Endothelial cell of umbilical vein (primary cell): Measurements from ENCODE around the gene DCAF11. TPM values are rescaled to one million over a fixed set of nuclear protein-coding genes. Genes with fewer than 3 reads are reported as not detected.

Experiments
- BruUV-seq: library from RNA; stranded (reverse); fragments of 400-500 nt; replicated peaks from 2 replicates; lab custom pipeline; 2021; lab: Mats Ljungman, UMichigan
- CTCF ChIA-PET: fragments of 300-600, 350-600 bp; sonication (Branson Sonifier 250); formaldehyde crosslinking; loops from one replicate; lab custom pipeline; 2021; ENCODE audit warnings: antibody characterized with exemption, inconsistent platforms; lab: Charles Lee
- POLR2A ChIA-PET: fragments of 300-600, 350-600 bp; sonication (Branson Sonifier 250); formaldehyde crosslinking; loops from one replicate; lab custom pipeline; 2021; ENCODE audit warnings: antibody characterized with exemption, inconsistent platforms; lab: Charles Lee
- DNase-seq: peaks from one replicate; pipeline ENCODE4 v3.0.0-alpha.2; 2011; ENCODE audit warnings: low read depth, low spot score
- FAIRE-seq: peaks from 2 replicates; lab custom pipeline; 2011; peaks lifted over from hg19 to GRCh38; lab: Jason Lieb, UNC
- H2AFZ ChIP-seq: 2 replicates; pipeline ENCODE4 v1.6.0; 2012; ENCODE audit warnings: low read depth, low read length, control low read depth, inconsistent platforms
- H3K27ac ChIP-seq: 2 replicates; pipeline ENCODE4 v1.5.1; 2011; ENCODE audit warnings: low read depth, mild to moderate bottlenecking, control low read depth, low read length, moderate library complexity; ENCODE audit not compliant: insufficient read depth
- H3K27me3 ChIP-seq, 2 experiments: 2 replicates each; pipeline versions ENCODE4 v1.6.0 to v1.6.1; 2011; ENCODE audit warnings: low read length in 2 of 2, mixed read lengths in 1 of 2; ENCODE audit not compliant: control insufficient read depth in 2 of 2, insufficient read depth in 2 of 2
- H3K36me3 ChIP-seq, 2 experiments: 2 replicates in 1 of 2; 3 replicates in 1 of 2; pipeline ENCODE4 v1.5.1; 2011; ENCODE audit warnings: low read length in 2 of 2, mild to moderate bottlenecking in 1 of 2, moderate library complexity in 1 of 2; ENCODE audit not compliant: control insufficient read depth in 2 of 2, insufficient read depth in 2 of 2; ENCODE audit errors: extremely low read depth in 1 of 2
- H3K4me1 ChIP-seq: 3 replicates; pipeline ENCODE4 v1.5.1; 2011; ENCODE audit warnings: mild to moderate bottlenecking, low read length; ENCODE audit not compliant: control insufficient read depth, insufficient read depth; ENCODE audit errors: extremely low read depth
- H3K4me2 ChIP-seq: 2 replicates; pipeline ENCODE4 v1.6.1; 2011; ENCODE audit warnings: low read length, control low read depth, mixed read lengths; ENCODE audit not compliant: insufficient read depth
- H3K4me3 ChIP-seq, 3 experiments: fragments of 200-600 bp in 1 of 3; sonication (generic), shearing (Covaris generic) in 1 of 3; replicated peaks in 1 of 3; 2 replicates each; pipeline ENCODE4 v1.5.1; 2011 to 2016; ENCODE audit warnings: control low read depth in 3 of 3, low read length in 3 of 3, mild to moderate bottlenecking in 2 of 3, inconsistent platforms in 1 of 3, low read depth in 1 of 3, moderate library complexity in 1 of 3; ENCODE audit not compliant: insufficient read depth in 1 of 3
- H3K79me2 ChIP-seq: 2 replicates; pipeline ENCODE4 v1.6.0; 2012; ENCODE audit warnings: low read length, inconsistent platforms; ENCODE audit not compliant: control insufficient read depth, insufficient read depth
- H3K9ac ChIP-seq: replicated peaks from 2 replicates; pipeline ENCODE3; 2011; ENCODE audit warnings: low read length, control low read depth; ENCODE audit not compliant: insufficient read depth; ENCODE audit errors: extremely low read depth
- H3K9me1 ChIP-seq: replicated peaks from 3 replicates; pipeline ENCODE4 v1.6.0; 2011; ENCODE audit warnings: mild to moderate bottlenecking, low read length; ENCODE audit not compliant: control insufficient read depth, insufficient read depth; ENCODE audit errors: extremely low read depth
- H3K9me3 ChIP-seq: replicated peaks from 2 replicates; pipeline ENCODE4 v1.5.1; 2012; ENCODE audit warnings: low read length, inconsistent platforms; ENCODE audit not compliant: control insufficient read depth, insufficient read depth
- H4K20me1 ChIP-seq: replicated peaks from 2 replicates; pipeline ENCODE3; 2011; ENCODE audit warnings: mild to moderate bottlenecking, low read length; ENCODE audit not compliant: control insufficient read depth, insufficient read depth; ENCODE audit errors: extremely low read depth
- EZH2 ChIP-seq: IDR thresholded peaks from 2 replicates; pipeline ENCODE4 v1.6.1; 2012; ENCODE audit warnings: borderline replicate concordance, low read depth, mild to moderate bottlenecking, moderate library complexity, low read length, inconsistent platforms; ENCODE audit not compliant: severe bottlenecking
- FOS ChIP-seq: IDR thresholded peaks from 2 replicates; pipeline ENCODE4 v1.6.1; 2011; ENCODE audit warnings: mild to moderate bottlenecking, low read length, moderate library complexity, borderline replicate concordance; ENCODE audit not compliant: insufficient read depth
- GATA2 ChIP-seq: IDR thresholded peaks from 2 replicates; pipeline ENCODE4 v1.7.0; 2011; ENCODE audit warnings: low read depth, mild to moderate bottlenecking, moderate library complexity, mixed read lengths, low read length; ENCODE audit not compliant: insufficient read length, insufficient read depth
- JUN ChIP-seq: IDR thresholded peaks from 2 replicates; pipeline ENCODE4 v1.6.1; 2011; ENCODE audit warnings: borderline replicate concordance, low read depth; ENCODE audit not compliant: insufficient read length, insufficient read depth
- MYC ChIP-seq: IDR thresholded peaks from one replicate; pipeline ENCODE4 v1.6.1; 2011; ENCODE audit warnings: mild to moderate bottlenecking, low read depth, low read length
- POLR2A ChIP-seq: IDR thresholded peaks from 2 replicates; pipeline ENCODE4 v1.6.1; 2012; ENCODE audit warnings: low read depth, mild to moderate bottlenecking, control low read depth, low read length
- POLR2AphosphoS5 ChIP-seq: IDR thresholded peaks from 2 replicates; pipeline ENCODE4 v1.6.1; 2012; ENCODE audit warnings: low read depth, mild to moderate bottlenecking, control low read depth, low read length, moderate library complexity; ENCODE audit not compliant: insufficient read depth
- dilution Hi-C: fragments of 300-500 bp; cut with MboI; formaldehyde crosslinking; loops from one replicate; pipeline ENCODE4 v1.15.0; 2019; ENCODE audit warnings: low sequenced_read_pairs; ENCODE audit not compliant: extremely low pct_ligation_motif_present
- intact Hi-C: fragments of 100-400 bp; cut with micrococcal nuclease; formaldehyde crosslinking; loops from one replicate; pipeline ENCODE4 v1.10.0; 2022
- polyA plus RNA-seq, 4 experiments: library from polyadenylated mRNA; depleted of rRNA in 3 of 4; stranded (reverse) in 3 of 4; unstranded in 1 of 4; fragments of >200 nt; gene quantifications; 2 replicates each; pipeline versions ENCODE4 v1.2.1 to v1.2.3, GENCODE V29; 2011 to 2012; ENCODE audit warnings: missing spikeins in 1 of 4
- total RNA-seq: library from RNA; stranded (reverse); gene quantifications from 2 replicates; pipeline ENCODE4 v1.2.3, GENCODE V29; 2021
- TF ChIP-seq, protein P1 (sequence below): IDR thresholded peaks from 2 replicates; pipeline ENCODE4 v1.6.1; 2011; ENCODE audit not compliant: insufficient read depth, insufficient read length
- TF ChIP-seq, protein P2 (sequence below), 2 donors: IDR thresholded peaks; 1 replicate in 1 of 2; 2 replicates in 1 of 2; pipeline ENCODE4 v1.5.1; 2011; ENCODE audit warnings: low read length in 2 of 2, mild to moderate bottlenecking in 2 of 2, moderate library complexity in 2 of 2, control low read depth in 1 of 2, inconsistent platforms in 1 of 2, low read depth in 1 of 2; ENCODE audit not compliant: insufficient read depth in 1 of 2; ENCODE audit errors: extremely low read depth in 1 of 2

The DCAF11 gene
- total and polyA plus RNA-seq, 2 donors (not counting 3 experiments of a cell fraction or from before 2014, with no cell fraction given), result 37.3 to 38.5 TPM

DNA sequence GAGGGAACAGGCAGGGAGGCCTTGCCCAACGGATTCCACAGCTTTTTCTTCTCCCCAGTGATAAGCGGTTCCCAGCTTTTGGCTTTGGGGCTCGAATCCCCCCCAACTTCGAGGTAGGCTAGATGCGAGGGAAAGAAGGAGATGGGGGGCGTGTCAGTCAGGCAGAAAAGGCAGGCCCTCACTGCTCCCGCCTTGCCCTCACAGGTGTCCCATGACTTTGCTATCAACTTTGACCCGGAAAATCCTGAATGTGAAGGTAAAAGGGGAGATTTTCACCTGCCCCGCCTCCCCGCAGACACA is 38.3 kb upstream of the DCAF11 start:
- no peak for FAIRE-seq
- POLR2A ChIA-PET, result no interaction called here
- dilution Hi-C loops, result no loop called here

More for the DNA sequence above, 38.3 kb upstream of the DCAF11 start:
- Histone ChIP-seq H3K27ac (no peak overlapping the region), H4K20me1 (no peaks in the 10 kb centered on the region), H3K4me2 (no peak overlapping the region), H3K9ac (no peak overlapping the region), H3K27me3 (peaks cover 14% of the 10 kb centered on the region in 2 experiments), H3K79me2 (no peaks in the 10 kb centered on the region), H3K9me3 (no peaks in the 10 kb centered on the region), H3K9me1 (no peaks in the 10 kb centered on the region), H3K36me3 (no peaks in the 10 kb centered on the region), H3K4me3 (no peak overlapping the region), H2AFZ (no peak overlapping the region), H3K4me1 (no peaks in the 10 kb centered on the region)
- BruUV-seq, result no TSS peak
- TF ChIP-seq FOS (no peak), POLR2AphosphoS5 (no peak), EZH2 (no peak), MYC (no peak), GATA2 (no peak), JUN (no peak), POLR2A (no peak)
- TF ChIP-seq, protein P1, sequence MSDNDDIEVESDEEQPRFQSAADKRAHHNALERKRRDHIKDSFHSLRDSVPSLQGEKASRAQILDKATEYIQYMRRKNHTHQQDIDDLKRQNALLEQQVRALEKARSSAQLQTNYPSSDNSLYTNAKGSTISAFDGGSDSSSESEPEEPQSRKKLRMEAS, result no peak
- TF ChIP-seq, protein P2, sequence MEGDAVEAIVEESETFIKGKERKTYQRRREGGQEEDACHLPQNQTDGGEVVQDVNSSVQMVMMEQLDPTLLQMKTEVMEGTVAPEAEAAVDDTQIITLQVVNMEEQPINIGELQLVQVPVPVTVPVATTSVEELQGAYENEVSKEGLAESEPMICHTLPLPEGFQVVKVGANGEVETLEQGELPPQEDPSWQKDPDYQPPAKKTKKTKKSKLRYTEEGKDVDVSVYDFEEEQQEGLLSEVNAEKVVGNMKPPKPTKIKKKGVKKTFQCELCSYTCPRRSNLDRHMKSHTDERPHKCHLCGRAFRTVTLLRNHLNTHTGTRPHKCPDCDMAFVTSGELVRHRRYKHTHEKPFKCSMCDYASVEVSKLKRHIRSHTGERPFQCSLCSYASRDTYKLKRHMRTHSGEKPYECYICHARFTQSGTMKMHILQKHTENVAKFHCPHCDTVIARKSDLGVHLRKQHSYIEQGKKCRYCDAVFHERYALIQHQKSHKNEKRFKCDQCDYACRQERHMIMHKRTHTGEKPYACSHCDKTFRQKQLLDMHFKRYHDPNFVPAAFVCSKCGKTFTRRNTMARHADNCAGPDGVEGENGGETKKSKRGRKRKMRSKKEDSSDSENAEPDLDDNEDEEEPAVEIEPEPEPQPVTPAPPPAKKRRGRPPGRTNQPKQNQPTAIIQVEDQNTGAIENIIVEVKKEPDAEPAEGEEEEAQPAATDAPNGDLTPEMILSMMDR (IDR thresholded peaks at IDR 0.05; ENCODE audit: extremely low read depth in 1 of 2, insufficient read depth in 1 of 2, low read depth in 1 of 2, low read length in 2 of 2), result no peak
- CTCF ChIA-PET, result interaction anchor here (1.0 kb wide), 1 partner anchor 18 kb away, joined by 3 read pairs; no protein-coding TSS in a partner anchor
- DNase-seq, result no peak
- intact Hi-C loops, result no loop called here
